Loucy (cell line): ENCODE data around the gene ZNF780B.

Experiments
- H2AFZ ChIP-seq: fragments of 200-600 bp; sonication (generic); 2 replicates; pipeline ENCODE4 v1.6.0; 2016; ENCODE audit warnings: antibody characterized with exemption, mild to moderate bottlenecking, low read length, moderate library complexity
- H3F3A ChIP-seq: fragments of 200-600 bp; 2 replicates; pipeline ENCODE4 v1.6.0; 2016; ENCODE audit warnings: antibody characterized with exemption, low read depth, mild to moderate bottlenecking
- H3K27me3 ChIP-seq: fragments of 200-600 bp; sonication (generic); 2 replicates; pipeline ENCODE4 v1.6.1; 2014; ENCODE audit warnings: low read length, mild to moderate bottlenecking; ENCODE audit not compliant: insufficient read depth, poor library complexity, severe bottlenecking
- H3K36me3 ChIP-seq: fragments of 200-600 bp; sonication (generic); 2 replicates; pipeline ENCODE4 v1.6.1; 2016; ENCODE audit warnings: low read length; ENCODE audit not compliant: insufficient read depth
- H3K4me1 ChIP-seq: fragments of 200-600 bp; sonication (generic); 2 replicates; pipeline ENCODE4 v1.5.1; 2014; ENCODE audit warnings: low read length, mild to moderate bottlenecking; ENCODE audit not compliant: insufficient read depth, poor library complexity, severe bottlenecking
- H3K4me2 ChIP-seq: fragments of 200-600 bp; sonication (generic); 2 replicates; pipeline ENCODE4 v1.6.0; 2014; ENCODE audit warnings: antibody characterized with exemption, low read length, low read depth, mild to moderate bottlenecking; ENCODE audit not compliant: poor library complexity, severe bottlenecking
- H3K4me3 ChIP-seq: fragments of 200-600 bp; sonication (generic); 2 replicates; pipeline ENCODE4 v1.5.1; 2014; ENCODE audit warnings: low read length, mild to moderate bottlenecking, mixed read lengths; ENCODE audit not compliant: poor library complexity, severe bottlenecking
- H3K79me2 ChIP-seq: fragments of 200-600 bp; sonication (generic); 2 replicates; pipeline ENCODE4 v1.6.1; 2014; ENCODE audit warnings: low read length; ENCODE audit not compliant: insufficient read depth
- H3K9ac ChIP-seq: fragments of 200-600 bp; sonication (generic); 2 replicates; pipeline ENCODE4 v1.6.0; 2014; ENCODE audit warnings: mild to moderate bottlenecking, low read depth, low read length, moderate library complexity; ENCODE audit not compliant: poor library complexity, severe bottlenecking
- H3K9me2 ChIP-seq: fragments of 200-600 bp; sonication (generic); replicated peaks from 2 replicates; pipeline ENCODE4 v1.6.1; 2016; ENCODE audit warnings: low read depth, low read length, mixed read lengths
- H3K9me3 ChIP-seq: fragments of 200-600 bp; sonication (generic); 2 replicates; pipeline ENCODE4 v1.6.1; 2014; ENCODE audit warnings: mild to moderate bottlenecking, antibody characterized with exemption, low read length, low read depth; ENCODE audit not compliant: insufficient read depth
- H4K20me1 ChIP-seq: fragments of 200-600 bp; sonication (generic); 2 replicates; pipeline ENCODE4 v1.6.0; 2014; ENCODE audit warnings: antibody characterized with exemption, low read length, mild to moderate bottlenecking; ENCODE audit not compliant: insufficient read depth, poor library complexity, severe bottlenecking
- EZH2phosphoT487 ChIP-seq: fragments of 200-600 bp; IDR thresholded peaks from 2 replicates; pipeline ENCODE4 v1.6.1; 2018; ENCODE audit warnings: antibody characterized with exemption, mild to moderate bottlenecking, moderate library complexity, borderline replicate concordance
- TF ChIP-seq, protein P1 (sequence below): fragments of 200-600 bp; sonication (generic); conservative IDR thresholded peaks from 2 replicates; pipeline ENCODE4 v1.5.1; 2014; ENCODE audit warnings: mild to moderate bottlenecking, antibody characterized with exemption, low read length

The ZNF780B gene

DNA sequence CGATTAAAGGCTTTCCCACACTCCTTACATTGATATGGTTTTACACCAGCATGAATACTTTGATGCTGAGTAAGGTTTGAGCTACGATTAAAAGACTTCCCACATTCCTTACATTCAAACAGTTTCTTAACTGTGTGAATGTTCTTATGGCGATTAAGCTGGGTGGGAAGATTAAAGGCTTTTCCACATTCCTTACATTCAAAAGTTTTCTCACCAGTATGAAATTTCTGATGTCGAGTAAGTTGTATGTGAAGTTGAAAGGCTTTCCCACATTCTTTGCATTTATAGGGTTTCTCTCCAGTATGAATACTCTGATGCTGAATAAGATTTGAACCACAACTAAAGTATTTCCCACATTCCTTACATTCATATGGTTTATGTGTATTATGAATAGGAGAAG lies 20.0 kb downstream of the ZNF780B start:
- Histone ChIP-seq H2AFZ (no peak overlapping the region), H3K9me3 (peaks cover 32% of the 10 kb centered on the region), H3K9me2 (no peaks in the 10 kb centered on the region), H3K9ac (no peak overlapping the region), H3K4me3 (no peak overlapping the region), H4K20me1 (no peaks in the 10 kb centered on the region), H3K27me3 (no peaks in the 10 kb centered on the region), H3K36me3 (no peaks in the 10 kb centered on the region), H3K4me1 (no peaks in the 10 kb centered on the region), H3F3A (no peaks in the 10 kb centered on the region), H3K79me2 (no peaks in the 10 kb centered on the region), H3K4me2 (no peak overlapping the region)
- TF ChIP-seq EZH2phosphoT487 = no peak
- TF ChIP-seq, protein P1, sequence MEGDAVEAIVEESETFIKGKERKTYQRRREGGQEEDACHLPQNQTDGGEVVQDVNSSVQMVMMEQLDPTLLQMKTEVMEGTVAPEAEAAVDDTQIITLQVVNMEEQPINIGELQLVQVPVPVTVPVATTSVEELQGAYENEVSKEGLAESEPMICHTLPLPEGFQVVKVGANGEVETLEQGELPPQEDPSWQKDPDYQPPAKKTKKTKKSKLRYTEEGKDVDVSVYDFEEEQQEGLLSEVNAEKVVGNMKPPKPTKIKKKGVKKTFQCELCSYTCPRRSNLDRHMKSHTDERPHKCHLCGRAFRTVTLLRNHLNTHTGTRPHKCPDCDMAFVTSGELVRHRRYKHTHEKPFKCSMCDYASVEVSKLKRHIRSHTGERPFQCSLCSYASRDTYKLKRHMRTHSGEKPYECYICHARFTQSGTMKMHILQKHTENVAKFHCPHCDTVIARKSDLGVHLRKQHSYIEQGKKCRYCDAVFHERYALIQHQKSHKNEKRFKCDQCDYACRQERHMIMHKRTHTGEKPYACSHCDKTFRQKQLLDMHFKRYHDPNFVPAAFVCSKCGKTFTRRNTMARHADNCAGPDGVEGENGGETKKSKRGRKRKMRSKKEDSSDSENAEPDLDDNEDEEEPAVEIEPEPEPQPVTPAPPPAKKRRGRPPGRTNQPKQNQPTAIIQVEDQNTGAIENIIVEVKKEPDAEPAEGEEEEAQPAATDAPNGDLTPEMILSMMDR = no peak

DNA sequence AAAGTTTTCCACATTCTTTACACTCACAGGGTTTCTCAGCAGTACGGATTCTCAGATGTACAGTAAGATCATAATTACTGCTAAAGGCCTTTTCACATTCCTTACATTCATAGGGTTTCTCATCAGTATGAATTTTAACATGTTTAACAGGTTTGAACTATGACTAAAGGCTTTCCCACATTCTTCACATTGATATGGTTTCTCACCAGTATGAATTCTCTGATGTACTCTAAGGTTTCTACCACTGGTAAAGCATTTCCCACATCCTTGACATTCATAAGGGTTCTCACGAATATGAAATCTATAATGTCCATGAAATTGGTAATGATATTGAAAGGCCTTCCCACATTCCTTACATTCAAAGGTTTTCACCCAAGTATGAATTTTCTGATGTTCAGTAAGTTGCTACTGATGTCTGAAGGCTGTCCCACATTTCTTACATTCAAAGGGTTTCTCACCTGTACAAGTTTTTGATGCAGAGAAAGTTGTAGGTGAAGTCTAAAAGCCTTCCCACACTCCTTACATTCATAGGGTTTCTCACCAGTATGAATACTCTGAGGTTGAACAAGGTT lies 22.0 kb downstream of the ZNF780B start:
- Histone ChIP-seq H4K20me1 (no peaks in the 10 kb centered on the region), H2AFZ (no peak overlapping the region), H3K9ac (no peak overlapping the region), H3K9me2 (no peaks in the 10 kb centered on the region), H3F3A (no peaks in the 10 kb centered on the region), H3K4me1 (no peaks in the 10 kb centered on the region), H3K79me2 (no peaks in the 10 kb centered on the region), H3K36me3 (no peaks in the 10 kb centered on the region), H3K4me2 (no peak overlapping the region), H3K9me3 (peaks cover 32% of the 10 kb centered on the region), H3K27me3 (peaks cover 2% of the 10 kb centered on the region), H3K4me3 (no peak overlapping the region)
- TF ChIP-seq, protein P1 = no peak
- TF ChIP-seq EZH2phosphoT487 = no peak

DNA sequence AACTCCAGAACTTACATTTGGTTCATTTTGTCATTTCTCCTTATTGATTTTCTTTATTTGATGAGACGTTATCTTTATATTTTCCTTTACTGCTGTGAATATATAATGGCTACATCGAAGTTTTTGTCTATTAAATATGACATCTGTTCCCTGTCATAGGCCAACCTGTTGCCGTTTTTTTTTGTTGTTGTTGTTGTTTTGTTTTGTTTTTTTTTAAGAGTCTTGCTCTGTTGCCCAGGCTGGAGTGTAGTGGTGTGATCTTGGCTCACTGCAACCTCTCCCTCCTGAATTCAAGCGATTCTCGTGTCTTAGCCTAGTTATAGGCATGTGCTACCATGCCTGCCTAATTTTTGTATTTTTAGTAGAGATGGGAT lies 29.4 kb downstream of the ZNF780B start:
- TF ChIP-seq, protein P1 = no peak
- TF ChIP-seq EZH2phosphoT487 = no peak
- no peaks in the 10 kb centered on the region for H3K9me2 ChIP-seq
- H3K4me1 ChIP-seq = no peaks in the 10 kb centered on the region
- no peaks in the 10 kb centered on the region for H3F3A ChIP-seq
- H2AFZ ChIP-seq = no peak overlapping the region
- no peak overlapping the region for H3K4me2 ChIP-seq
- H3K27me3 ChIP-seq = peaks cover 4% of the 10 kb centered on the region
- no peak overlapping the region for H3K9ac ChIP-seq
- no peak overlapping the region for H3K4me3 ChIP-seq
- no peaks in the 10 kb centered on the region for H3K79me2 ChIP-seq
- no peaks in the 10 kb centered on the region for H4K20me1 ChIP-seq
- peaks cover 14% of the 10 kb centered on the region; the same call in 1 of the 2 replicates for H3K9me3 ChIP-seq
- H3K36me3 ChIP-seq = no peaks in the 10 kb centered on the region
